PC-9 (cell line): Measurements from ENCODE around the gene TMEM44.

Source experiments
- EZH2 ChIP-seq: fragments of 200-600 bp; sonication (generic); IDR thresholded peaks from 2 replicates; pipeline ENCODE4 v1.8.0; 2017; ENCODE audit warnings: antibody characterized with exemption, low read depth
- TF ChIP-seq, protein P1 (sequence below): fragments of 200-600 bp; sonication (generic); conservative IDR thresholded peaks from 2 replicates; pipeline ENCODE4 v1.6.1; 2017; ENCODE audit warnings: mixed run types, antibody characterized with exemption, mild to moderate bottlenecking, moderate library complexity

- TF ChIP-seq, protein P1, sequence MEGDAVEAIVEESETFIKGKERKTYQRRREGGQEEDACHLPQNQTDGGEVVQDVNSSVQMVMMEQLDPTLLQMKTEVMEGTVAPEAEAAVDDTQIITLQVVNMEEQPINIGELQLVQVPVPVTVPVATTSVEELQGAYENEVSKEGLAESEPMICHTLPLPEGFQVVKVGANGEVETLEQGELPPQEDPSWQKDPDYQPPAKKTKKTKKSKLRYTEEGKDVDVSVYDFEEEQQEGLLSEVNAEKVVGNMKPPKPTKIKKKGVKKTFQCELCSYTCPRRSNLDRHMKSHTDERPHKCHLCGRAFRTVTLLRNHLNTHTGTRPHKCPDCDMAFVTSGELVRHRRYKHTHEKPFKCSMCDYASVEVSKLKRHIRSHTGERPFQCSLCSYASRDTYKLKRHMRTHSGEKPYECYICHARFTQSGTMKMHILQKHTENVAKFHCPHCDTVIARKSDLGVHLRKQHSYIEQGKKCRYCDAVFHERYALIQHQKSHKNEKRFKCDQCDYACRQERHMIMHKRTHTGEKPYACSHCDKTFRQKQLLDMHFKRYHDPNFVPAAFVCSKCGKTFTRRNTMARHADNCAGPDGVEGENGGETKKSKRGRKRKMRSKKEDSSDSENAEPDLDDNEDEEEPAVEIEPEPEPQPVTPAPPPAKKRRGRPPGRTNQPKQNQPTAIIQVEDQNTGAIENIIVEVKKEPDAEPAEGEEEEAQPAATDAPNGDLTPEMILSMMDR = no peak
- TF ChIP-seq EZH2 = no peak
Measured at GRCh38 chr3:194549853-194550252, 83.4 kb downstream of the TMEM44 start.
